ACHN (cell line): Measurements from ENCODE around the gene ELP5.
A peak's percentile ranks its signal among the peaks of the same experiment; 100 is the strongest.

ENCODE experiments used
- DNase-seq: peaks from one replicate; pipeline ENCODE4 v3.0.0-alpha.2; 2015
- in situ Hi-C: cut with HindIII; loops from 2 replicates; pipeline ENCODE4 v1.10.0; 2017; ENCODE audit warnings: low sequenced_read_pairs, low pct_ligation_motif_present, low pct_unique_long_range_greater_than_20kb

The ELP5 gene

DNA sequence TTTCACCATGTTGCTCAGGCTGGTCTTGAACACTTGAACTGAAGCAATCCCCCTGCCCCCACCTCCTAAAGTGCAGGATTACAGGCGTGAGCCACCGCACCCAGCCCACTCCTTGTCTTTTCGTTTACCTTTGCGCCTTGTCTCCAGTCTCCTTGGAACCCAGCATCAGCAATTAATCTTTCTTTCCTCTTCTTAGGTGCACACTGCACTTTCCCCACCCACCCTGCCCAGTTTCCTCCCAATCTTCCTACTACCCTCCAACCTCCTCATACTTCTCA, 11.7 kb downstream of the ELP5 start:
- in situ Hi-C loops = no loop called here

DNA sequence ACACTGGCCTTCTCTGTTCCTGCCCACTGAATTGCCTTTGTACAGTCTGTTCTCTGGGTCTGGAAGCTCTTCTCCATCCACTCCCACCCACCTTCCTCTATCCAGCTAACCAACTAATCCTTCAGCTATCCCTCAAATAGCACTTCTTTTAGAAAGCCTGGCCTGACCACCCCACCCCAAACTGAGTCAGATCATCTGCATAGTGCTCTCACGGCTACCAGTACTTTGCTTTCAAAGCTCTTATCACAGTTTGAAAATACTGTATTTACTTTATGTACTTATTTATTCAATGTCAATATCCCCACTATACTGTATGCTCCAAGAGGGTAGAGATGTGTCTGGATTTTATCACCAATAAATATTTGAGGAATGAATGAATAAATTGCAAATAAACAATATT, 14.8 kb downstream of the ELP5 start:
- DNase-seq = no peak
- in situ Hi-C loops = no loop called here

More for the DNA sequence above, 11.7 kb downstream of the ELP5 start:
- DNase-seq = no peak

DNA sequence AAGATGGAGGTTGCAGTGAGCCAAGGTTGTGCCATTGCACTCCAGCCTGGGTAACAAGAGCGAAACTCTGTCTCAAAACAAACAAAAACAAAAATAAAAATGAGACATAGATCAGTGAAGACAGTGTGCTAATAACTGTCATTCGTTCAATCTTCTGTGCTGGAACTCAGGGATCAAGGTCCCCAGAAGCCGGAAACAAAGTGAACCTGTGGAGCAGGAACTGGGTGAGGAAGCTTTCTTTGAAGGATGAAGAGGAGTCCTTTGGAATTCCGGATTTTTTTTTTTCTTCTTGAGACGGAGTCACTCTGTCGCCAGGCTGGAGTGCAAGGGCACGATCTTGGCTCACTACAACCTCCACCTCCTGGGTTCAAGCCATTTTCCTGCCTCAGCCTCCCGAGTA, 27.4 kb downstream of the ELP5 start:
- in situ Hi-C loops = no loop called here
- no peak for DNase-seq

DNA sequence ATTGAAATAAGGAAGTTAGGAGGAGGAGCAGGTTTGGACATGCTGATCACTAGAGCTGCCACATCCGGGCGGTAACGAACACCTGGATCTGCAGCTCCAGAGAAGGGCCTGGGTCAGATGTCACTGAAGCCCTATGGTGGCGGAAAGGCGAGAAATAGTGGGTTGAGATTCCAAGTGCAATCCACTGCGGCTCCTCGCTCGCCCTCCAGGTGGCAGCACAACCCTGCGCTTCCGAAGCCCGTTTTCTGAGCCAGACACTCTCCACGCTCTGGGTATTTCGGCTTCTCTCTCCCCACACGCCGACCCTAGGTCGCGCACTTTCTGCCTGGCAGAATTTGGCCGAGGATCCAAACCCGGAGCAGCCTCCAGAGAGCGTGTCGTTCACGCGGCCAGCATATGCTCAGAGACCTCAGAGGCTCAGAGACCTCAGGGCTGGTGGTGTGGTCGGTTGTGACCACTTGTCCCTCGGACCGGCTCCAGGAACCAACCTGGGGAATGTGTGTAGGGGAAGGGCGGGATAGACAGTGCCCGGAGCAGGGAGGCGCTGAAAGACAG, 28.6 kb downstream of the ELP5 start:
- in situ Hi-C loops = no loop called here
- DNase-seq = peak; percentile 87

DNA sequence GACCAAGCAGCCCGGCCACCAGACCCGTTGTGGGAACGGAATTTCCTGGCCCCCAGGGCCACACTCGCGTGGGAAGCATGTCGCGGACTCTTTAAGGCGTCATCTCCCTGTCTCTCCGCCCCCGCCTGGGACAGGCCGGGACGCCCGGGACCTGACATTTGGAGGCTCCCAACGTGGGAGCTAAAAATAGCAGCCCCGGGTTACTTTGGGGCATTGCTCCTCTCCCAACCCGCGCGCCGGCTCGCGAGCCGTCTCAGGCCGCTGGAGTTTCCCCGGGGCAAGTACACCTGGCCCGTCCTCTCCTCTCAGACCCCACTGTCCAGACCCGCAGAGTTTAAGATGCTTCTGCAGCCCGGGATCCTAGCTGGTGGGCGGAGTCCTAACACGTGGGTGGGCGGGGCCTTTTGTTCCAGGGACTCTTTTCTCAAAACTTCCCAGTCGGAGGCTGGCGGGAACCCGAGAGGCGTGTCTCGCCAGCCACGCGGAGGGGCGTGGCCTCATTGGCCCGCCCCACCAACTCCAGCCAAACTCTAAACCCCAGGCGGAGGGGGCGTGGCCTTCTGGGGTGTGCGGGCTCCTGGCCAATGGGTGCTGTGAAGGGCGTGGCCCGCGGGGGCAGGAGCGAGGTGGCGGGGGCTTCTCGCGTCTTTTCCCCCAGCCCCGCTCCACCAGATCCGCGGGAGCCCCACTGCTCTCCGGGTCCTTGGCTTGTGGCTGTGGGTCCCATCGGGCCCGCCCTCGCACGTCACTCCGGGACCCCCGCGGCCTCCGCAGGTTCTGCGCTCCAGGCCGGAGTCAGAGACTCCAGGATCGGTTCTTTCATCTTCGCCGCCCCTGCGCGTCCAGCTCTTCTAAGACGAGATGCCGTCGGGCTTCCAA, 29.3 kb downstream of the ELP5 start, which contains the start of gene SLC2A4:
Gene SLC2A4, plus strand, starts transcription at position 645 of the 879 bp plus-strand sequence. Its CDS starts 217 bp downstream, at position 862.
- in situ Hi-C loops = no loop called here
- peak; percentile 97 for DNase-seq

DNA sequence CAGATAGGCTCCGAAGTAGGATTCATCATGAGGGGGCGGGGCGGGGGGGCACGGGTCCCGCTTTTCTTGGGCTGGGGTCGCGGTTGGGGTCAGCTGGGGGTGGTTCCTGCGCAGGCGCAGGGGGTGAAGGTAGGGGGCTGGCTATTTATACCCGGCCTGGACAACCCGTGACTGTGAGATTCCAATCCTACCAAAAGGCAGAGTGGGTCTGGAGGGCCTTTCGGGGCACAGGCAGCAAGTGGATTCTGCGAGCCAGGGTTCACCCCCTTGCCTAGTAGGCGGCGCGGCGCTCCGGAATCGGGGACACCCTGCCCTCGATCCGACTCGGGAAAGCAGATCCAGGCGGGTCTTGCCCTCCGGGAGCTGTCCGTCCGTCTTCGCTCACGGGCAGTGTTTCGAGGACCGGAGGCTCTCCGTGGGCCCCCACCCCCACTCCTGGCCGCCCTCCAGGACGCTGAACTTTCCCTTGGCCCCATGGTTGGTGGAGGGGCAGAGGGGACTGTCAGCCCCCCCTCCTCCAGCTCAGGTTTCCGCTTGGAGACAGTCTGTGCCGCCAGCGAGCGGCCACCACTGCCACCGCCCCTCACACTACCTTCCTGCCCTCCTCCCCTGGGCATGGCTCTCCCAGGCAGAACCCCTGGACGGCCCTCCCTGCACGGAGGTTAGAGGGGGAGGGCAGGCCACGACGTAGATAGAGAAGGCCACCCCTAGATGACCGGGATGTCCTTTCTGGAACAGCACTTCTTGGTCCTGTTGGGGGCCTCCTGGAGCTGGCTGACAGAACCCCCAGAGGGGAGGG, 30.1 kb downstream of the ELP5 start:
- in situ Hi-C loops = no loop called here
- no peak for DNase-seq

DNA sequence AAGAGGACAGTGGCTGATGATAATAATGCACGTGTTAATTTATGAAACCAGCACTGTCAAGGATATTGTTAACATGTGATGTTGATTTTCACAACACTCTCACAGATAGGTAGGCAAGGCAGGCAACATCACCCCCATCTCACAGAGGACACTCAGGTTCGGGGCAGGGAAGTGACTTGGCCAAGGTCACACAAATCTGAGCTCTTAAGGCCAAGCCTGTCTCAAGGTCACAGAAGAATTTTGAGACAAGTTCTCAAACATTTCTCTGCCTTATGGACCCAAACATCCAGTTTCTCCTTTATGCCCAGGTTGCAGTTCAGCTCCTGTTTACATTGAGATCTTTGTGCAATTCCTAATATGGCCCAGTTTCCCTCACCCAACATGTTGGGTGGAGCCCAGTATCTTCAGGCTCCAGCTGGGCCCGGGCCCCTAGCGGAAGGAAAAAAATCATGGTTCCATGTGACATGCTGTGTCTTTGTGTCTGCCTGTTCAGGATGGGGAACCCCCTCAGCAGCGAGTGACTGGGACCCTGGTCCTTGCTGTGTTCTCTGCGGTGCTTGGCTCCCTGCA, 30.8 kb downstream of the ELP5 start:
- in situ Hi-C loops = no loop called here
- DNase-seq = no peak

DNA sequence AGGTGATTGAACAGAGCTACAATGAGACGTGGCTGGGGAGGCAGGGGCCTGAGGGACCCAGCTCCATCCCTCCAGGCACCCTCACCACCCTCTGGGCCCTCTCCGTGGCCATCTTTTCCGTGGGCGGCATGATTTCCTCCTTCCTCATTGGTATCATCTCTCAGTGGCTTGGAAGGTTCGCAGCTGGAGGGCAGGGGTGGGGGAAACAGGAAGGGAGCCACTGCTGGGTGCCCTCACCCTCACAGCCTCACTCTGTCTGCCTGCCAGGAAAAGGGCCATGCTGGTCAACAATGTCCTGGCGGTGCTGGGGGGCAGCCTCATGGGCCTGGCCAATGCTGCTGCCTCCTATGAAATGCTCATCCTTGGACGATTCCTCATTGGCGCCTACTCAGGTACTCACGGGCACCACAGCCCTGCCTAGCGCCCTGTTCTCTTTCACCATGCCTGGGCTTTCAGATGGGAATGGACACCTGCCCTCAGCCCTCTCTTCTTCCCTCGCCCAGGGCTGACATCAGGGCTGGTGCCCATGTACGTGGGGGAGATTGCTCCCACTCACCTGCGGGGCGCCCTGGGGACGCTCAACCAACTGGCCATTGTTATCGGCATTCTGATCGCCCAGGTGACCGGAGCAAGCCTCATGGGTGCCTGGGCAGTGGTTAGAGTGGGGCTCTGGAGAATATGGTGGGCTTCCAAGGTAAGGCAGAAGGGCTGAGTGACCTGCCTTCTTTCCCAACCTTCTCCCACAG, 31.6 kb downstream of the ELP5 start:
- in situ Hi-C loops = no loop called here
- DNase-seq = no peak

DNA sequence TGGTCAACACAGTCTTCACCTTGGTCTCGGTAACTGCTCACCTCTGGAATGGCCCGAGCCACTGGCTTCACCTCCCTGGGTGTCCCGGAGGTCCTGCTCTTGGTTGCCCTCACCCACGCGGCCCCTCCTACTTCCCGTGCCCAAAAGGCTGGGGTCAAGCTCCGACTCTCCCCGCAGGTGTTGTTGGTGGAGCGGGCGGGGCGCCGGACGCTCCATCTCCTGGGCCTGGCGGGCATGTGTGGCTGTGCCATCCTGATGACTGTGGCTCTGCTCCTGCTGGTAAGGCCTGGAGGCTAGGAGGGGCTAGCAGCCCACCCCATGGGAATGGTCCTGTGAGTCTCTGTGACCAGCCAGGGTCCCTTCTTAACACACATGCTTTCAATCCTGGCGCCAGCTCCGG, 32.9 kb downstream of the ELP5 start:
- in situ Hi-C loops = no loop called here
- no peak for DNase-seq

DNA sequence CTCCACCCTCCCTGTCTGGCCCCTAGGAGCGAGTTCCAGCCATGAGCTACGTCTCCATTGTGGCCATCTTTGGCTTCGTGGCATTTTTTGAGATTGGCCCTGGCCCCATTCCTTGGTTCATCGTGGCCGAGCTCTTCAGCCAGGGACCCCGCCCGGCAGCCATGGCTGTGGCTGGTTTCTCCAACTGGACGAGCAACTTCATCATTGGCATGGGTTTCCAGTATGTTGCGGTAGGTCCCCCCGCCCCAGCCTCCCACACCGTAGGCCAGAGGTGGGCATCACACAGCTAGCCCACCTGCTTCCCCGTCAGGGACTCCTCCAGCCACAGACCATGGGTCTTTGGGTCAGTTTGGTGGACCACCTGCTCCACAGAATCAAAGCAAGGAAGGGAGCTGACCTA, 33.7 kb downstream of the ELP5 start:
- in situ Hi-C loops = no loop called here
- no peak for DNase-seq

DNA sequence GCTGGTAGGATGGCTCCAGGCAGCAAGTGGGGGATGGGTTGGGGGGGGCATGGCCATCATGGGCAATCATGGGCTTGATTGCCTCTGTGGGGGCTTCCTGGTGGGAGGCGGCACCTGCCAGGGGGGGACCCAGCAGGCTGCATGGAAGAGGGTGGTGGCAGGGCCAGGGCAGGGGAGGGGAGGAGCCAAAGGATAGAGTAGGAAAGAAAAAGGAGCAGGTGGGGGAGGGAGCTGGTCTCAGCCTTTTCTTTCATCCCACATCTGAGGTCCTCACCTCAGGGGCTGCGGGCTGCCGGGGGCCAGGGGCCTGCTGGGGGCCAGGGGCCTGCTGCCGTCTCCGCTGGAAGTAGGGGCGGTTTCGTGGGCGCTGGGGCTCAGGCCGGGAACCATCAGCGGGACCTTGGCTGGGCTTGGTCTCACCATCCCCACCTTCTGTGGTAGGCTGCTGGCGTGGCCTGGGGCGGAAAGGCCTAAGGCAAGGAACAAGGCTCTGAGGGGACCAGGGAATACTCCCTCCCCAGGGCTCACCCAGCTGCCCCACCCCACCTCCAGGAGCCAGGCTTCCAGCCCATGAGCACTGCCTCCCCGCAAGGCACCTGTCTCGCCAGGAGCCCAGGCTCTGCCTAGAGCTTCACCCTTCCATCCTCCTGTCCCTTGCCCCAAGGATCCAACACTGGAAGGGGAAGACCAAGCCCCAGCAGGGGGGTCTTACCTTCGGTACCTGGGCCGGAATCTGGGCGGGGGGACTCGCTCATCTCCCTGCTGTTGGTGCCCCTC, 37.4 kb downstream of the ELP5 start:
- no peak for DNase-seq
- in situ Hi-C loops = no loop called here

DNA sequence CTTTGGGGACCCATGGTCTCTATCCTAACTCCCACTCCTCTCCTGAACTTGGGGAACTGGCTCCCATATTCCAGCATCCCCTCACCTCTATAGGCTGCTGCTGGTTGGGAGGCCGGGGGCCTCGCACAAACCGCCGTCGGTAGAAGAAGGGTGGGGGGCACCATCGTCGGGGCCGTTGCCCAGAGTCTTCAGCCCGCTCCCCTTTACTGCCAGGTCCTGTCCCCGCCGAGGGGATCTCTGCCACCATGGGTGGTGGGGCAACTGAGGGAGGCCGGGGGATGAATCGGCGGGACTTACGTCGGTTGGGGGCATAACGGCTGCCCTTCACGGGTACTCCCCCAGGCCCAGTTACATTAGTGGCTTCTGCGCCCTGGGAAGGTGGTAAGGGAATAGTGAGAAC, 38.2 kb downstream of the ELP5 start:
- in situ Hi-C loops = no loop called here
- DNase-seq = no peak

DNA sequence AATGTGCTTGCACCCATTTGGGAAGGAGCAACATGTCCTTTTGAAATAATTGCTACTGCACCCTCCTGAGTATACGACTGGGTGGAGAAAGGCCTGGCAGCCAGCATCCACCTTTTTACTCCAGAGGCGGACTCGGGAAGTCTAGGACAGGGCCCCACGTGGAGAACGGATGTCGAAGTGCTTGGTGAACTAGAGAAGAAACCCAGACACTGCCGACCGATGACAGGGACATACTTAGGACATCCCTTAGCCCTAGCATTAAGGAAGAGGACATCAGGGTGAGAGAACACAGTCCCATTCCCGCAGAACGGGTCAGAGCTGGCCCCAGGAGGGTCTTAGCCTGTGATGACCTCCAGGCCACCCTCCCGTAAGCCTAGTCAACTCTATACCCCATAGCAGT, 38.7 kb downstream of the ELP5 start:
- in situ Hi-C loops = no loop called here
- no peak for DNase-seq

DNA sequence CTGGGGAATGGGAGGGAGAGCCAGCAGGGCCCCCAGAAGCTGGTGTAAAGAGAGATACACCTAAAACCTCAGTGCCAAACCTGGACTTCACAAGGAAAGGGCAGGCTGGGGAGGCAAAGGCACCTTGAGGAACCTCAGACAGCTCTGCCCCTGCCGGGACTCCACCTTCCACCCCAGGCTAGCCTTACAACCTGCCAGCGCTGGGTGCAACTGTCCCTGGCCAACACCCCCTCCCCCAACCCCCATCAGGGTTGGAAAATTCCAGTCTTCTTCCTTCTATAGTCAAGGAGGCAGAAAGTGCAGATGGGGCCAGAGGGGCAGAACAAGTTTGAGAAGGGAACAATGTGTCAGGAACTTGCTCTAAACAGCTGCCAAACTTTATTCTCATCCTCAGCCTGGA, 40.2 kb downstream of the ELP5 start:
- DNase-seq = no peak
- in situ Hi-C loops = no loop called here

DNA sequence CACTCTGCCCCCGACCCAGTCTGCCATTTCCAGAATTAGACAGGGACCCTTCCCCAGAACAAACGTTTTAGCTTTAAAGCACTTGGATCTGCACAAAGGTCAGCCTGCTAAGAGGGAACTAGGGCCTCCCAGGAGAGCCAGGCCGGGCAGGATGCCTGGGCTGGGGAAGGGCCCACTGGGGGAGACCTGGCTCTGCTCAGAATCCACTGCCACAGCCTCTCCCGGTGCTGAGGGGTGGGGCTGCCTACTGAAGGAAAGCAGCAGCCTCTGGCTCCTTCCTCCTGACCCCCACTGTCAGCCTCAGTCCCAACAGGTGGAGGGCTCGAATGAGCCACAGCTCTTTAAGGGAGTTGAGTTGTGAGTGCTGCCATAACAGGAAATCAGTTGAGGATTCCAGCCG, 40.7 kb downstream of the ELP5 start:
- in situ Hi-C loops = no loop called here
- no peak for DNase-seq

DNA sequence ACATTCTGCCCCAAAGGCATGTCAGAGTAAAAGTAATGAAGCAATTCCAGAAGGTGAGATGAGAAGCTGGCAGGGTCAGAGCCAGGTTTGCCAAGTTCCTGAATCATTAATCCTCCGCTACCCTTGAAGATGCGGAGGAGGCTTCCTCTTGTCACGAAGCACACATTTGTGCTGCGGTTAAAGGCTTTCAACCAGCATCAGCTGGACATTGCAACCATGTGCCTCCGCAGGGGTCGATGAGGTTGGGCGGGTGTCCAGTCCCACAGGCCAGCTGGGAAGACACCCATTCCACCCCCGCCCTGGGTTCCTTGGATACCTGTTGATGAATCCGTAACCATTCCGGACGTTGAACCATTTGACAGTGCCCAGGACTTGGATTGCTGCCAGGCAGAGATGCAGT, 41.1 kb downstream of the ELP5 start:
- in situ Hi-C loops = no loop called here
- peak; percentile 42 for DNase-seq

DNA sequence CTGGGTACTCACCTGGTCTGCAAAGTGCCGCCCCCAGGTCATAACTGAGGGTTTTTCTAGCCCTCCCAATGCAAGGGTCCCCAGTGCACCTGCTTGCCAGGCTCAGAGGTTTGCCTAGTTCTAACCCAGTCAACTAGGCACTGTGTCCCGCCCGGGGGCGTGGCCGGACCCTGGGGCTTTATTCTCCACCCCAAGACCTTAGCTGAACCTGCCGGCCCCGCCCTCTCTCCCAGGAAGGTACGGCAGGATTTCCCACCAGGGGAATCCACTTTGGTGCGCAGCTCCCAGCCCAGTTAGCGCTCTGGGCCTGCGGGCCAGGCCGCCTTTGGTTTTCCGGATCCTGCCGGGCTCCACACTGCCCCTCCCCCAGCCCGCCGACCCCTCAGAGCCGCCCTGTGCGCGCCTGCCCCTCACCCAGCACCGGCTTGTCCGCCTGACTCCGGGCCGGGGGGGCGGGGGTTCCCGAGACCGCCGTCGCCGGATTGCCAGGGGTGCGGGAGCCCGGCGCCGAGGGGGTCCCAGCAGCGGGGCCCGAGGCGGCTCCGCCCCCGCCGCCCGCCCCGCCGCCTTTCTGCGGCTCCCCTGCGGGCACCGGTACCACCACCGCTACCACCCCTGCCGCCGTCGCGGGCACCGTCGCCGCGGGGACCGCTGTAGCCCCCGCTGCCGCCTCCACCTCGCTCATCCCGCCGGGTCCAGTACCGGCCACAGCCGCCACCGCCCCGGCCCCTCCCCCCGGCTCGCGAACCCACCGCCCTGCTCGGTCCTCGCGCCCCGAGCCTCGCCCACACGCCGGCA, 42.0 kb downstream of the ELP5 start:
- no peak for DNase-seq

More for the DNA sequence above, 42.0 kb downstream of the ELP5 start:
- in situ Hi-C loops = no loop called here
